Endothelial cell of umbilical vein (primary cell): ENCODE results near the gene KLHDC4. TPM values are rescaled to one million over a fixed set of nuclear protein-coding genes. Genes with fewer than 3 reads are reported as not detected.

Experiments used
- BruUV-seq: library from RNA; stranded (reverse); fragments of 400-500 nt; replicated peaks from 2 replicates; lab custom pipeline; 2021; lab: Mats Ljungman, UMichigan
- CTCF ChIA-PET: fragments of 300-600, 350-600 bp; sonication (Branson Sonifier 250); formaldehyde crosslinking; loops from one replicate; lab custom pipeline; 2021; ENCODE audit warnings: antibody characterized with exemption, inconsistent platforms; lab: Charles Lee
- POLR2A ChIA-PET: fragments of 300-600, 350-600 bp; sonication (Branson Sonifier 250); formaldehyde crosslinking; loops from one replicate; lab custom pipeline; 2021; ENCODE audit warnings: antibody characterized with exemption, inconsistent platforms; lab: Charles Lee
- DNase-seq: peaks from one replicate; pipeline ENCODE4 v3.0.0-alpha.2; 2011; ENCODE audit warnings: low read depth, low spot score
- FAIRE-seq: peaks from 2 replicates; lab custom pipeline; 2011; peaks lifted over from hg19 to GRCh38; lab: Jason Lieb, UNC
- H2AFZ ChIP-seq: 2 replicates; pipeline ENCODE4 v1.6.0; 2012; ENCODE audit warnings: low read depth, low read length, control low read depth, inconsistent platforms
- H3K27ac ChIP-seq: 2 replicates; pipeline ENCODE4 v1.5.1; 2011; ENCODE audit warnings: low read depth, mild to moderate bottlenecking, control low read depth, low read length, moderate library complexity; ENCODE audit not compliant: insufficient read depth
- H3K27me3 ChIP-seq, 2 experiments: 2 replicates each; pipeline versions ENCODE4 v1.6.0 to v1.6.1; 2011; ENCODE audit warnings: low read length in 2 of 2, mixed read lengths in 1 of 2; ENCODE audit not compliant: control insufficient read depth in 2 of 2, insufficient read depth in 2 of 2
- H3K36me3 ChIP-seq, 2 experiments: 2 replicates in 1 of 2; 3 replicates in 1 of 2; pipeline ENCODE4 v1.5.1; 2011; ENCODE audit warnings: low read length in 2 of 2, mild to moderate bottlenecking in 1 of 2, moderate library complexity in 1 of 2; ENCODE audit not compliant: control insufficient read depth in 2 of 2, insufficient read depth in 2 of 2; ENCODE audit errors: extremely low read depth in 1 of 2
- H3K4me1 ChIP-seq: 3 replicates; pipeline ENCODE4 v1.5.1; 2011; ENCODE audit warnings: mild to moderate bottlenecking, low read length; ENCODE audit not compliant: control insufficient read depth, insufficient read depth; ENCODE audit errors: extremely low read depth
- H3K4me2 ChIP-seq: 2 replicates; pipeline ENCODE4 v1.6.1; 2011; ENCODE audit warnings: low read length, control low read depth, mixed read lengths; ENCODE audit not compliant: insufficient read depth
- H3K4me3 ChIP-seq, 3 experiments: fragments of 200-600 bp in 1 of 3; sonication (generic), shearing (Covaris generic) in 1 of 3; replicated peaks in 1 of 3; 2 replicates each; pipeline ENCODE4 v1.5.1; 2011 to 2016; ENCODE audit warnings: control low read depth in 3 of 3, low read length in 3 of 3, mild to moderate bottlenecking in 2 of 3, inconsistent platforms in 1 of 3, low read depth in 1 of 3, moderate library complexity in 1 of 3; ENCODE audit not compliant: insufficient read depth in 1 of 3
- H3K79me2 ChIP-seq: 2 replicates; pipeline ENCODE4 v1.6.0; 2012; ENCODE audit warnings: low read length, inconsistent platforms; ENCODE audit not compliant: control insufficient read depth, insufficient read depth
- H3K9ac ChIP-seq: replicated peaks from 2 replicates; pipeline ENCODE3; 2011; ENCODE audit warnings: low read length, control low read depth; ENCODE audit not compliant: insufficient read depth; ENCODE audit errors: extremely low read depth
- H3K9me1 ChIP-seq: replicated peaks from 3 replicates; pipeline ENCODE4 v1.6.0; 2011; ENCODE audit warnings: mild to moderate bottlenecking, low read length; ENCODE audit not compliant: control insufficient read depth, insufficient read depth; ENCODE audit errors: extremely low read depth
- H3K9me3 ChIP-seq: replicated peaks from 2 replicates; pipeline ENCODE4 v1.5.1; 2012; ENCODE audit warnings: low read length, inconsistent platforms; ENCODE audit not compliant: control insufficient read depth, insufficient read depth
- H4K20me1 ChIP-seq: replicated peaks from 2 replicates; pipeline ENCODE3; 2011; ENCODE audit warnings: mild to moderate bottlenecking, low read length; ENCODE audit not compliant: control insufficient read depth, insufficient read depth; ENCODE audit errors: extremely low read depth
- CTCF ChIP-seq, 2 donors: IDR thresholded peaks; 1 replicate in 1 of 2; 2 replicates in 1 of 2; pipeline ENCODE4 v1.5.1; 2011; ENCODE audit warnings: low read length in 2 of 2, mild to moderate bottlenecking in 2 of 2, moderate library complexity in 2 of 2, control low read depth in 1 of 2, inconsistent platforms in 1 of 2, low read depth in 1 of 2; ENCODE audit not compliant: insufficient read depth in 1 of 2; ENCODE audit errors: extremely low read depth in 1 of 2
- EZH2 ChIP-seq: IDR thresholded peaks from 2 replicates; pipeline ENCODE4 v1.6.1; 2012; ENCODE audit warnings: borderline replicate concordance, low read depth, mild to moderate bottlenecking, moderate library complexity, low read length, inconsistent platforms; ENCODE audit not compliant: severe bottlenecking
- FOS ChIP-seq: IDR thresholded peaks from 2 replicates; pipeline ENCODE4 v1.6.1; 2011; ENCODE audit warnings: mild to moderate bottlenecking, low read length, moderate library complexity, borderline replicate concordance; ENCODE audit not compliant: insufficient read depth
- GATA2 ChIP-seq: IDR thresholded peaks from 2 replicates; pipeline ENCODE4 v1.7.0; 2011; ENCODE audit warnings: low read depth, mild to moderate bottlenecking, moderate library complexity, mixed read lengths, low read length; ENCODE audit not compliant: insufficient read length, insufficient read depth
- JUN ChIP-seq: IDR thresholded peaks from 2 replicates; pipeline ENCODE4 v1.6.1; 2011; ENCODE audit warnings: borderline replicate concordance, low read depth; ENCODE audit not compliant: insufficient read length, insufficient read depth
- MAX ChIP-seq: IDR thresholded peaks from 2 replicates; pipeline ENCODE4 v1.6.1; 2011; ENCODE audit not compliant: insufficient read depth, insufficient read length
- MYC ChIP-seq: IDR thresholded peaks from one replicate; pipeline ENCODE4 v1.6.1; 2011; ENCODE audit warnings: mild to moderate bottlenecking, low read depth, low read length
- POLR2A ChIP-seq: IDR thresholded peaks from 2 replicates; pipeline ENCODE4 v1.6.1; 2012; ENCODE audit warnings: low read depth, mild to moderate bottlenecking, control low read depth, low read length
- POLR2AphosphoS5 ChIP-seq: IDR thresholded peaks from 2 replicates; pipeline ENCODE4 v1.6.1; 2012; ENCODE audit warnings: low read depth, mild to moderate bottlenecking, control low read depth, low read length, moderate library complexity; ENCODE audit not compliant: insufficient read depth
- dilution Hi-C: fragments of 300-500 bp; cut with MboI; formaldehyde crosslinking; loops from one replicate; pipeline ENCODE4 v1.15.0; 2019; ENCODE audit warnings: low sequenced_read_pairs; ENCODE audit not compliant: extremely low pct_ligation_motif_present
- intact Hi-C: fragments of 100-400 bp; cut with micrococcal nuclease; formaldehyde crosslinking; loops from one replicate; pipeline ENCODE4 v1.10.0; 2022
- polyA plus RNA-seq, 4 experiments: library from polyadenylated mRNA; depleted of rRNA in 3 of 4; stranded (reverse) in 3 of 4; unstranded in 1 of 4; fragments of >200 nt; gene quantifications; 2 replicates each; pipeline versions ENCODE4 v1.2.1 to v1.2.3, GENCODE V29; 2011 to 2012; ENCODE audit warnings: missing spikeins in 1 of 4
- total RNA-seq: library from RNA; stranded (reverse); gene quantifications from 2 replicates; pipeline ENCODE4 v1.2.3, GENCODE V29; 2021

KLHDC4 gene
- total and polyA plus RNA-seq, 2 donors (not counting 3 experiments of a cell fraction or from before 2014, with no cell fraction given), result 24.7 to 46.2 TPM

- Histone ChIP-seq H3K36me3 (no peaks in the 10 kb centered on the region), H3K27me3 (no peaks in the 10 kb centered on the region), H3K4me1 (no peaks in the 10 kb centered on the region), H3K9me3 (no peaks in the 10 kb centered on the region), H2AFZ (no peak overlapping the region), H3K4me3 (no peak overlapping the region), H3K79me2 (no peaks in the 10 kb centered on the region), H4K20me1 (no peaks in the 10 kb centered on the region), H3K4me2 (no peak overlapping the region), H3K9me1 (no peaks in the 10 kb centered on the region), H3K9ac (no peak overlapping the region), H3K27ac (no peak overlapping the region)
- dilution Hi-C loops, result no loop called here
- DNase-seq (no peak), FAIRE-seq (no peak)
- BruUV-seq, result no TSS peak
- intact Hi-C loops, result no loop called here
- no peak for TF ChIP-seq MAX
- TF ChIP-seq GATA2, result no peak
- TF ChIP-seq CTCF (IDR thresholded peaks at IDR 0.05; ENCODE audit: extremely low read depth in 1 of 2, insufficient read depth in 1 of 2, low read depth in 1 of 2, low read length in 2 of 2), result no peak
- TF ChIP-seq MYC, result no peak
- TF ChIP-seq POLR2A, result no peak
- no peak for TF ChIP-seq POLR2AphosphoS5
- TF ChIP-seq JUN, result no peak
- no peak for TF ChIP-seq FOS
- no peak for TF ChIP-seq EZH2
- ChIA-PET POLR2A (no interaction called here), CTCF (no interaction called here)
Observed at GRCh38 chr16:87685766-87686165, 80.0 kb downstream of the KLHDC4 start.
